ENCODE data around the gene RAD51.

DNA sequence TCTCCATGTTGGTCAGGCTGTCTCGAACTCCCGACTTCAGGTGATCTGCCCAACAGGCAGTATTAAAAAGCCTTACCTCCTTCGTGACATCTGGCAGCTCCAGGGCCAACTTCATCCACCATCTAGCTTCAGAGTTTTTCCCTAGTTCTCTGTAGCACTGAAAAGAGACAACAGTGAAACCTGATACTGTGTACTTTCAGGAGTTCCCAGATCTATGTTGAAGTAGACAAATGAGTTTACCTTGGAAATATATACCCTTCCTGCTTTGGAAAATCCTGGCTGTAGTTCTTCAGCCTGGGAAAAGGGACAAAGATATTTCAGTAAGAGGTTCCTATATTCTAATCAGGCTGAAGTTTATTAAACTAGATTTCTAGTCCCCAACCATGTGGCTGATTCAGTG is 42.1 kb downstream of the RAD51 start:
- TF ChIP-seq, protein P1, sequence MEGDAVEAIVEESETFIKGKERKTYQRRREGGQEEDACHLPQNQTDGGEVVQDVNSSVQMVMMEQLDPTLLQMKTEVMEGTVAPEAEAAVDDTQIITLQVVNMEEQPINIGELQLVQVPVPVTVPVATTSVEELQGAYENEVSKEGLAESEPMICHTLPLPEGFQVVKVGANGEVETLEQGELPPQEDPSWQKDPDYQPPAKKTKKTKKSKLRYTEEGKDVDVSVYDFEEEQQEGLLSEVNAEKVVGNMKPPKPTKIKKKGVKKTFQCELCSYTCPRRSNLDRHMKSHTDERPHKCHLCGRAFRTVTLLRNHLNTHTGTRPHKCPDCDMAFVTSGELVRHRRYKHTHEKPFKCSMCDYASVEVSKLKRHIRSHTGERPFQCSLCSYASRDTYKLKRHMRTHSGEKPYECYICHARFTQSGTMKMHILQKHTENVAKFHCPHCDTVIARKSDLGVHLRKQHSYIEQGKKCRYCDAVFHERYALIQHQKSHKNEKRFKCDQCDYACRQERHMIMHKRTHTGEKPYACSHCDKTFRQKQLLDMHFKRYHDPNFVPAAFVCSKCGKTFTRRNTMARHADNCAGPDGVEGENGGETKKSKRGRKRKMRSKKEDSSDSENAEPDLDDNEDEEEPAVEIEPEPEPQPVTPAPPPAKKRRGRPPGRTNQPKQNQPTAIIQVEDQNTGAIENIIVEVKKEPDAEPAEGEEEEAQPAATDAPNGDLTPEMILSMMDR (IDR thresholded peaks at IDR 0.05), result no peak
- no peak for TF ChIP-seq POLR2A (IDR thresholded peaks at IDR 0.05)
- no peak for TF ChIP-seq POLR2AphosphoS5 (IDR thresholded peaks at IDR 0.05)
